Measurements from ENCODE around the gene GADD45GIP1. TPM values are rescaled to one million over a fixed set of nuclear protein-coding genes. Genes with fewer than 3 reads are reported as not detected.
"Not testable (repeated sequence)": the region's sequence is repeated elsewhere in the genome, so short reads cannot be mapped to it uniquely, and the experiment has no call there.

Gene GADD45GIP1
- total RNA-seq, 1 donor = 23.0 TPM

- DNase-seq (ENCODE audit: low read depth) = no peak
- no peak overlapping the region for H3K4me3 ChIP-seq (ENCODE audit: low read depth, low read length)
- TF ChIP-seq, protein P1, sequence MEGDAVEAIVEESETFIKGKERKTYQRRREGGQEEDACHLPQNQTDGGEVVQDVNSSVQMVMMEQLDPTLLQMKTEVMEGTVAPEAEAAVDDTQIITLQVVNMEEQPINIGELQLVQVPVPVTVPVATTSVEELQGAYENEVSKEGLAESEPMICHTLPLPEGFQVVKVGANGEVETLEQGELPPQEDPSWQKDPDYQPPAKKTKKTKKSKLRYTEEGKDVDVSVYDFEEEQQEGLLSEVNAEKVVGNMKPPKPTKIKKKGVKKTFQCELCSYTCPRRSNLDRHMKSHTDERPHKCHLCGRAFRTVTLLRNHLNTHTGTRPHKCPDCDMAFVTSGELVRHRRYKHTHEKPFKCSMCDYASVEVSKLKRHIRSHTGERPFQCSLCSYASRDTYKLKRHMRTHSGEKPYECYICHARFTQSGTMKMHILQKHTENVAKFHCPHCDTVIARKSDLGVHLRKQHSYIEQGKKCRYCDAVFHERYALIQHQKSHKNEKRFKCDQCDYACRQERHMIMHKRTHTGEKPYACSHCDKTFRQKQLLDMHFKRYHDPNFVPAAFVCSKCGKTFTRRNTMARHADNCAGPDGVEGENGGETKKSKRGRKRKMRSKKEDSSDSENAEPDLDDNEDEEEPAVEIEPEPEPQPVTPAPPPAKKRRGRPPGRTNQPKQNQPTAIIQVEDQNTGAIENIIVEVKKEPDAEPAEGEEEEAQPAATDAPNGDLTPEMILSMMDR (IDR thresholded peaks at IDR 0.05; ENCODE audit: insufficient read depth, low read length) = no peak
These were observed 38.8 kb downstream of the GADD45GIP1 start for GRCh38 chr19:12918253-12918652.

- DNase-seq (ENCODE audit: low read depth); H3K4me3 ChIP-seq (ENCODE audit: low read depth, low read length): not testable (repeated sequence)
These were observed 41.2 kb downstream of the GADD45GIP1 start for GRCh38 chr19:12915860-12916259.

DNA sequence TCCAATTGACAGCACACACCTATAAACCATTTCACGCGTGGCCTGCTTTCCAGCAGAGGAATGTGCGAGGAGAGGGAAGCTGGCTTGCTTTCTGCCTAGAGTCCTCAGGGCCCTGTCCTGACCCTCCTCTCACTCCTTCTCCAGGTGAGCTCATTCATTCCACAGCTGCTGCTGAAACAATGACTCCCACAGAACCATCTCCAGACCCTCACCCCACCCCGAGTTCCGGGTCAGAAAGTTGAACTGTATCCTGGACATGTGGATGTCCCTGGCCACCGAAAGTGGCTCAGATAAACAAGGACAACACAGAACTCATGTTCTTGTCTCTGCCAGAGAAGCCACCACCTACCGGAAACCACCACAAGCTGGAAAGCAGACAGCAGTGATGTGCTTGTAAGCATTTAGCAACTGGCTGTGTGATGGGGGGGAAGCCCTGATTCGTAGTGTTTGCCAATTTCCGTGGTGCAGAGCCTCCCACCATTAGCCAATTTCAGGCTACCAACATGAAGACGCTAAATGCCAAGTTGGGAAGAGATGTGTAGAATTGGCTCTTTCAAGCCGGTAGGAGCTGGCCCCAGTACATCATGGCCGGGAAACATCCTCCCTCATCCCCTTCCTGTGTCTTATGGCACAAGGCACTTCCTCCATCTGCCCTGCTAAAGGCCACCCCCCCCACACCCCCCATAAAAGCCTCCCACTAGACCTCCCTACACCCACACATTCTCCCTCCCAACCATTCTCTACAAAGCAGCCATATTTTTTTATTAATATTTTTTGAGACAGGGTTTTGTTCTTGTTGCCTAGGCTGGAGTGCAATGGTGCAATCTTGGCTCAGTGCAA lies 43.0 kb downstream of the GADD45GIP1 start:
- DNase-seq (ENCODE audit: low read depth) = no peak
- no peak overlapping the region for H3K4me3 ChIP-seq (ENCODE audit: low read depth, low read length)
- TF ChIP-seq, protein P1 (IDR thresholded peaks at IDR 0.05; ENCODE audit: insufficient read depth, low read length) = no peak

DNA sequence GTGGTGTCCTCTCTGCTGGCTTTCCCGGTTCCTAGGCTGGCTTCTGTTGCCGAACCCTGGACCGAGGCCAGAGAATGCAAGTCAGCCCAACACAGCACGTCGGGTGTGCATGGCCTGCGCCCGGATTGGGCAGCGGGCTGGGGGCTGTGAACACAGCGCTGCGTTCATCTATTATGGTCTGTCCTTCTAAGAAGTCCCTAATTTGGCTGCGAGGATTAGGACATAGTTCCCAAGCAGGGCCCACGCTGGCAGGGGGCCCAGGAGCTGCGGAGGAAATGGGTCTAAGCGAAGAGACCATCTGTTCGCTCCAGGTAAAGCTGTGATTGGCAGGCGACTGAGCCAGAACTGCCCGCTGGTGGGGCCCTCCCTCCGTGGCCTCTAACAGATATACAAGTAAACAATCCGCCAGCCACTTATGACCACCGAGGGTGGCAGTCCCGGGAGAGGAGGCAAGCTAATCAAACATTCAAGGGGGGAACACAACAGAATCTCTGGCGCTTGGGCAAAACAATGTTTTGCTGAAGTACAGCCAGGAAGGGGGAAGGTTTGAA lies 43.9 kb downstream of the GADD45GIP1 start:
- no peak overlapping the region for H3K4me3 ChIP-seq (ENCODE audit: low read depth, low read length)
- DNase-seq (ENCODE audit: low read depth) = peak; percentile 37
- TF ChIP-seq, protein P1 (IDR thresholded peaks at IDR 0.05; ENCODE audit: insufficient read depth, low read length) = no peak

- DNase-seq (ENCODE audit: low read depth) = no peak
- H3K4me3 ChIP-seq (ENCODE audit: low read depth, low read length) = no peak overlapping the region
- TF ChIP-seq, protein P1 (IDR thresholded peaks at IDR 0.05; ENCODE audit: insufficient read depth, low read length) = no peak
These were observed 44.5 kb downstream of the GADD45GIP1 start for GRCh38 chr19:12912571-12912970.

- DNase-seq (ENCODE audit: low read depth) = no peak
- TF ChIP-seq, protein P1 (IDR thresholded peaks at IDR 0.05; ENCODE audit: insufficient read depth, low read length) = no peak
- H3K4me3 ChIP-seq (ENCODE audit: low read depth, low read length) = no peak overlapping the region
These were observed 49.9 kb downstream of the GADD45GIP1 start for GRCh38 chr19:12907166-12907565.

Small RNAs within 50 kb of the gene (small RNA-seq; reads per million reads assigned to genes)
- gene MIR5695 = not detected
- gene MIR6515 = not detected

Other genes with a start within 250 kb of the GADD45GIP1 start
- gene TNPO2, start 233.3 kb downstream of the GADD45GIP1 start, total RNA-seq (ENCODE audit: low replicate concordance) = 39.4 and 57.3 TPM in 2 replicates
- gene TRIR, start 222.5 kb downstream of the GADD45GIP1 start, total RNA-seq (ENCODE audit: low replicate concordance) = 145 and 172 TPM in 2 replicates
- gene GET3, start 219.7 kb downstream of the GADD45GIP1 start, total RNA-seq (ENCODE audit: low replicate concordance) = 61.2 and 84.5 TPM in 2 replicates
- not detected in 2 replicates for gene BEST2, start 205.4 kb downstream of the GADD45GIP1 start, total RNA-seq (ENCODE audit: low replicate concordance)
- 15.5 and 31.2 TPM in 2 replicates for gene HOOK2, start 181.7 kb downstream of the GADD45GIP1 start, total RNA-seq (ENCODE audit: low replicate concordance)
- gene JUNB, start 165.7 kb downstream of the GADD45GIP1 start, total RNA-seq (ENCODE audit: low replicate concordance) = 87.9 and 263 TPM in 2 replicates
- 66.7 and 163 TPM in 2 replicates for gene PRDX2, start 155.4 kb downstream of the GADD45GIP1 start, total RNA-seq (ENCODE audit: low replicate concordance)
- not detected in 2 replicates for gene THSD8, start 155.2 kb downstream of the GADD45GIP1 start, total RNA-seq (ENCODE audit: low replicate concordance)
- 12.8 and 37.4 TPM in 2 replicates for gene RNASEH2A, start 150.6 kb downstream of the GADD45GIP1 start, total RNA-seq (ENCODE audit: low replicate concordance)
- gene RTBDN, start 122.6 kb downstream of the GADD45GIP1 start, total RNA-seq (ENCODE audit: low replicate concordance) = not detected in 2 replicates
- under 0.01 and 1.1 TPM in 2 replicates for gene MAST1, start 118.7 kb downstream of the GADD45GIP1 start, total RNA-seq (ENCODE audit: low replicate concordance)
- 22.7 and 23.4 TPM in 2 replicates for gene DNASE2, start 75.8 kb downstream of the GADD45GIP1 start, total RNA-seq (ENCODE audit: low replicate concordance)
- not detected in 2 replicates for gene KLF1, start 70.0 kb downstream of the GADD45GIP1 start, total RNA-seq (ENCODE audit: low replicate concordance)
- gene GCDH, start 66.1 kb downstream of the GADD45GIP1 start, total RNA-seq (ENCODE audit: low replicate concordance) = 20.5 and 24.4 TPM in 2 replicates
- gene SYCE2, start 37.9 kb downstream of the GADD45GIP1 start, total RNA-seq (ENCODE audit: low replicate concordance) = 0.54 TPM in 1 of 2 replicates, not detected in the other
- gene FARSA, start 23.5 kb downstream of the GADD45GIP1 start, total RNA-seq (ENCODE audit: low replicate concordance) = 39.1 and 44.3 TPM in 2 replicates
- 1,776 and 3,314 TPM in 2 replicates for gene CALR, start 18.6 kb downstream of the GADD45GIP1 start, total RNA-seq (ENCODE audit: low replicate concordance)
- gene RAD23A, start 11.4 kb downstream of the GADD45GIP1 start, total RNA-seq (ENCODE audit: low replicate concordance) = 76.8 and 101 TPM in 2 replicates
- gene DAND5, start 12.4 kb upstream of the GADD45GIP1 start, total RNA-seq (ENCODE audit: low replicate concordance) = 0.18 TPM in 1 of 2 replicates, not detected in the other
- 68.0 and 160 TPM in 2 replicates for gene NFIX, start 38.3 kb upstream of the GADD45GIP1 start, total RNA-seq (ENCODE audit: low replicate concordance)
- gene LYL1, start 145.6 kb upstream of the GADD45GIP1 start, total RNA-seq (ENCODE audit: low replicate concordance) = 0.63 and 1.4 TPM in 2 replicates
- gene TRMT1, start 159.5 kb upstream of the GADD45GIP1 start, total RNA-seq (ENCODE audit: low replicate concordance) = 19.2 and 23.9 TPM in 2 replicates
- 11.5 and 51.2 TPM in 2 replicates for gene NACC1, start 161.0 kb upstream of the GADD45GIP1 start, total RNA-seq (ENCODE audit: low replicate concordance)
- gene STX10, start 193.2 kb upstream of the GADD45GIP1 start, total RNA-seq (ENCODE audit: low replicate concordance) = 62.7 and 122 TPM in 2 replicates
- 20.3 and 43.5 TPM in 2 replicates for gene IER2, start 193.2 kb upstream of the GADD45GIP1 start, total RNA-seq (ENCODE audit: low replicate concordance)